OCI-LY7 (cell line): ENCODE results near the gene BRD9. TPM values are rescaled to one million over a fixed set of nuclear protein-coding genes. Genes with fewer than 3 reads are reported as not detected.
"Not testable (repeated sequence)": the region's sequence is repeated elsewhere in the genome, so short reads cannot be mapped to it uniquely, and the experiment has no call there.

Experiments
- BruUV-seq: library from RNA; stranded (reverse); fragments of 400-500 nt; replicated peaks from 2 replicates; lab custom pipeline; 2021; lab: Mats Ljungman, UMichigan
- CTCF ChIA-PET: fragments of 300-600 bp; sonication (Branson Sonifier 250); formaldehyde crosslinking; loops from one replicate; lab custom pipeline; 2022; ENCODE audit warnings: antibody characterized with exemption; ENCODE audit not compliant: unreplicated experiment; lab: Charles Lee
- POLR2A ChIA-PET: fragments of 300-600 bp; sonication (Branson Sonifier 250); formaldehyde crosslinking; loops from one replicate; lab custom pipeline; 2022; ENCODE audit warnings: antibody characterized with exemption; lab: Charles Lee
- DNase-seq: peaks from one replicate; pipeline ENCODE4 v3.0.0-alpha.2; 2015; ENCODE audit warnings: low spot score
- H2AFZ ChIP-seq: fragments of 200-600 bp; sonication (generic), shearing (Covaris generic); 2 replicates; pipeline ENCODE4 v1.6.1; 2014; ENCODE audit warnings: mild to moderate bottlenecking, antibody characterized with exemption, low read length, moderate library complexity
- H3K27ac ChIP-seq: fragments of 200-600 bp; sonication (generic); 2 replicates; pipeline ENCODE4 v1.5.1; 2014; ENCODE audit warnings: mixed run types, low read depth, mild to moderate bottlenecking, moderate library complexity, low read length, inconsistent platforms; ENCODE audit not compliant: poor library complexity, severe bottlenecking
- H3K36me3 ChIP-seq: fragments of 200-600 bp; sonication (generic); 2 replicates; pipeline ENCODE4 v1.6.1; 2014; ENCODE audit warnings: mild to moderate bottlenecking, antibody characterized with exemption, low read length, moderate library complexity, mixed read lengths; ENCODE audit not compliant: insufficient read depth
- H3K4me1 ChIP-seq: fragments of 200-600 bp; sonication (generic); 2 replicates; pipeline ENCODE4 v1.5.1; 2014; ENCODE audit warnings: mild to moderate bottlenecking, low read length; ENCODE audit not compliant: insufficient read depth, poor library complexity, severe bottlenecking
- H3K4me2 ChIP-seq: fragments of 200-600 bp; sonication (generic); 2 replicates; pipeline ENCODE4 v1.6.1; 2014; ENCODE audit warnings: mild to moderate bottlenecking, low read length
- H3K4me3 ChIP-seq: fragments of 200-600 bp; sonication (generic); 2 replicates; pipeline ENCODE4 v1.5.1; 2014; ENCODE audit warnings: mild to moderate bottlenecking, low read depth, low read length; ENCODE audit not compliant: poor library complexity, severe bottlenecking
- H3K79me2 ChIP-seq: fragments of 200-600 bp; sonication (generic); 2 replicates; pipeline ENCODE4 v1.6.1; 2016; ENCODE audit warnings: low read depth, mild to moderate bottlenecking, low read length, moderate library complexity, mixed read lengths; ENCODE audit not compliant: insufficient read depth
- H3K9me2 ChIP-seq: fragments of 200-600 bp; sonication (generic); 2 replicates; pipeline ENCODE4 v1.6.1; 2016; ENCODE audit warnings: mild to moderate bottlenecking, low read length, mixed read lengths; ENCODE audit not compliant: insufficient read depth
- H3K9me3 ChIP-seq: fragments of 200-600 bp; sonication (generic); 2 replicates; pipeline ENCODE4 v1.6.1; 2014; ENCODE audit warnings: mild to moderate bottlenecking, mixed run types, low read length, mixed read lengths
- H4K20me1 ChIP-seq: fragments of 200-600 bp; sonication (generic); 2 replicates; pipeline ENCODE4 v1.6.1; 2014; ENCODE audit warnings: mild to moderate bottlenecking, antibody characterized with exemption, low read length, moderate library complexity, mixed read lengths; ENCODE audit not compliant: insufficient read depth
- CTCF ChIP-seq: fragments of 200-600 bp; sonication (generic); conservative IDR thresholded peaks from 2 replicates; pipeline ENCODE4 v1.5.1; 2014; ENCODE audit warnings: mild to moderate bottlenecking, antibody characterized with exemption, low read length, moderate library complexity, mixed read lengths
- EZH2phosphoT487 ChIP-seq: fragments of 200-600 bp; sonication (generic); IDR thresholded peaks from 2 replicates; pipeline ENCODE4 v1.6.1; 2018; ENCODE audit warnings: low read depth, borderline replicate concordance, mild to moderate bottlenecking, mixed run types, antibody characterized with exemption, low read length, moderate library complexity, mixed read lengths
- intact Hi-C: fragments of 100-400 bp; cut with micrococcal nuclease; formaldehyde crosslinking; loops from one replicate; pipeline ENCODE4 v1.10.0; 2022; ENCODE audit not compliant: unreplicated experiment
- total RNA-seq, 2 experiments: library from RNA; depleted of rRNA in 1 of 2; stranded (reverse); fragments of >200 nt in 1 of 2; shearing (Covaris generic) in 1 of 2; gene quantifications; 2 replicates each; pipeline ENCODE4 v1.2.3, GENCODE V29; 2014 to 2022

Gene BRD9
- total RNA-seq, 2 experiments from 2014 or later, result 46.7 to 78.7 TPM

- intact Hi-C loops, result no loop called here
- CTCF ChIA-PET, result no interaction called here
- H3K79me2 ChIP-seq, result peaks cover 19% of the 10 kb centered on the region
- H3K9me2 ChIP-seq, result no peaks in the 10 kb centered on the region
- TF ChIP-seq CTCF (no peak), EZH2phosphoT487 (no peak)
- POLR2A ChIA-PET, result no interaction called here
- H2AFZ ChIP-seq, result no peak overlapping the region
- H4K20me1 ChIP-seq, result no peaks in the 10 kb centered on the region
- peaks cover 79% of the 10 kb centered on the region for H3K36me3 ChIP-seq
- DNase-seq, result no peak
- H3K4me2 ChIP-seq, result no peak overlapping the region
- H3K27ac ChIP-seq, result no peak overlapping the region
- no peaks in the 10 kb centered on the region for H3K4me1 ChIP-seq
- H3K9me3 ChIP-seq, result no peaks in the 10 kb centered on the region
- H3K4me3 ChIP-seq, result no peak overlapping the region
- no TSS peak for BruUV-seq
These were observed 11.1 kb downstream of the BRD9 start for GRCh38 chr5:881551-881935.

GRCh38 chr5:880816-881550 is 11.6 kb downstream of the BRD9 start:
- H2AFZ ChIP-seq, result no peak overlapping the region
- H4K20me1 ChIP-seq, result no peaks in the 10 kb centered on the region
- H3K9me2 ChIP-seq, result no peaks in the 10 kb centered on the region
- no peaks in the 10 kb centered on the region for H3K4me1 ChIP-seq
- POLR2A ChIA-PET, result no interaction called here
- H3K4me2 ChIP-seq, result no peak overlapping the region
- no peak for TF ChIP-seq EZH2phosphoT487
- no peak for TF ChIP-seq CTCF
- CTCF ChIA-PET, result no interaction called here
- peaks cover 19% of the 10 kb centered on the region for H3K79me2 ChIP-seq
- no TSS peak for BruUV-seq
- DNase-seq, result no peak
- H3K36me3 ChIP-seq, result peaks cover 79% of the 10 kb centered on the region
- no peaks in the 10 kb centered on the region for H3K9me3 ChIP-seq
- H3K27ac ChIP-seq, result no peak overlapping the region
- H3K4me3 ChIP-seq, result no peak overlapping the region
- intact Hi-C loops, result no loop called here

- intact Hi-C loops, H3K9me3 ChIP-seq, BruUV-seq, H3K4me2 ChIP-seq, POLR2A ChIA-PET, H3K9me2 ChIP-seq, H3K27ac ChIP-seq, H3K4me1 ChIP-seq, H2AFZ ChIP-seq, H4K20me1 ChIP-seq, CTCF ChIA-PET, H3K4me3 ChIP-seq, DNase-seq: not testable (repeated sequence)
- H3K36me3 ChIP-seq, result peaks cover 76% of the 10 kb centered on the region
- H3K79me2 ChIP-seq, result peaks cover 14% of the 10 kb centered on the region
These were observed 13.9 kb downstream of the BRD9 start for GRCh38 chr5:878677-879076.
